H54 (cell line): ENCODE measurements around the gene GLA.

Experiments used
- DNase-seq: peaks from one replicate; pipeline ENCODE4 v3.0.0; 2011; ENCODE audit warnings: low spot score, mixed read lengths; ENCODE audit not compliant: insufficient read length
- FAIRE-seq: peaks from 3 replicates; lab custom pipeline; 2011; peaks lifted over from hg19 to GRCh38; lab: Jason Lieb, UNC
- POLR2A ChIP-seq: IDR thresholded peaks from 2 replicates; pipeline ENCODE4 v1.6.1; 2011; ENCODE audit warnings: low read depth, mild to moderate bottlenecking, low read length

The GLA gene

DNA sequence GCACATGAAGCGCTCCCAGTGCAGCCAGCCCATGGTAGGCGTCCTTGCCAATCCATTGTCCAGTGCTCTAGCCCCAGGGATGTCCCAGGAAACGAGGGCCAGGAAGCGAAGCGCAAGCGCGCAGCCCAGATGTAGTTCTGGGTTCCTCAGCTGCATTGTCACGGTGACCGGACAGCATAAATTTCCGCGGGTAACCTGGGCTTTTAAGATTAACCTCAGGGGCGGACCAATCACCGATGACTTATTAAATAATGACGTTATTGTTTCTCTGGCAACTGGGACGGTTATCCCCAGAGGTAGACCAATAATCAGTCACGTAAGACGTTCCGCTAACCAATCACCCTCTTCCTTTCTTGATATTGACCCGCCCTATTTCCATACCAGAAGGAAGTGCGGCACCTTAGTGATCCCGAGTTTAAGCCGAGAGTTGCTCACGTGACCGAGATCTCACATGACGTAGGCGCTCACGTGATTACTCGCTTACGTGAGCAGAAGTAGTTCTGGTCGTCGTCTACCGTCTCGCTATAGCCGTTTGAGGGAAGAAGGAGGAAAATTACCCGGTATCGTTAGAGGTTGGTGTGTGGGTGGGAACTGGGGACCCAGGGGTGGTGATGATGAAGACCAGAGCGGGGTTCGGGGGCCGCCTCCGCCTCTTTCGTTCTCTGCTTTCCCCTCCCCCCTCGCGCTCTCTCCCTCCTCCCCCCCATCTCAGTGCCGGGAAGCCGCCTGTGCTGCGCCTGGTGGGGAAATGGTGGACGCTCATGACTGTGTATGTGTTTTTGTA lies at the start of gene GLA, which contains the start of gene HNRNPH2:
TSS of gene GLA (minus strand) at position 178 of the 784 bp plus-strand sequence. CDS start at position 156, 22 bp downstream.
TSS of gene HNRNPH2 (plus strand) at position 475 of the 784 bp plus-strand sequence. CDS start 3,767 bp downstream, outside the sequence.
- DNase-seq (peak; percentile 58), FAIRE-seq (peak; percentile 99)
- TF ChIP-seq POLR2A, result peak; percentile 56

DNA sequence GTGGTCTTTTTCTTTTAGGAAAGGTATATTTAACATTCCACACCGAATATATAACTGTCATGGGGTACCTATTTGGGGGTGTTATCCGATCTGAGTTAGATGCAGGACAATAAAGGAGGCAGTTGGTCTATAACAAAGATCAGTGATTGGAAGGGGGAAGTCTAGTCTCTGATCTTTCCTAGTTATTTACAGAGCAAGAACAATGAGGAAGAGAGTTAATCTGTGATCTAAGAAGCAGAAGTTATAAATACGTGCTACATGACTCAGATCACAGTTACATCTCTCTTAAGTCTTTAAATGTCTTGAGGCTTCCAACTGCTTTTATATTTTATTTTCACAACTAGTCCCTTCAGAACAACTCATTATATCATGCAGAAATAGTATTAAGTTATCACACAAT lies 44.3 kb upstream of the GLA start:
- no peak for DNase-seq
- TF ChIP-seq POLR2A, result no peak
- no peak for FAIRE-seq

DNA sequence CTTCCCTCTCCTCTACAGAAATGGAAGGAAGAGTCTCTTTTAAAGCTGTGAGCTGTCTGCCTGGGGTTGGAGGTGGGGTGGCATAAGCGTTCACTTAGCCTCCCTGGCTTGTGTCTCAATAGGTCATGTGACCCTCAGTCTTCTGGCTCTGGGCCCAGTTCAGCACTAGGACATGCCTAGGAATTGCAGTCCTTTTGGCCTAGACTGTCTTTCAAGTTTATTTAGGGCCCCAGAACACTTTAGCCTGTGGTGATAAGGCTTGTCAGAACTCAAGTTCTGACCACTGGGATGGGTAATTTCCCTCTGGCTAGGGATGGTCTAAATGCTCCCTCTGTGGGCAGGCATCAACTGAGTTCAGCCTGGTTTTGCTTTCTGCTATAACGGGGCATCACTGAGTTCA lies 43.2 kb upstream of the GLA start:
- DNase-seq, result no peak
- TF ChIP-seq POLR2A, result no peak
- FAIRE-seq, result no peak

DNA sequence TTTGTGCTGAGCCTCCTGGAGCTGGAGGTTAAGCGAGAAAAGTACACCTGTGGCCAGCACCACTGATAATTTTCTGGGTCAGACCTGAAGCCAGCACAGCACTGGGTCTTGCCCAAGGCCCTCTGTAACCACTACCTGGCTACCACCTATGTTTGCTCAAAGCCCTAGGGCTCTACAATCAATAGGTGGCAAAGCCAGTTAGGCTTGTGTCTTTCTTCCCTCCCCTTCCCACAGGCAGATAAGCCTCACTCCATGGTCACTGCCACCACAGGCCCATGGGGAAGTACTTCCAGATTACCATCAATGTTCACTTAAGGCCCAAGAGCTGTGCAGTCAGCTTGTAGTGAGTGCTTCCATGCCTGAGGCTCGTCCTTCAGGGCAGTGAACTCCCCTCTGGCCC lies 42.4 kb upstream of the GLA start:
- FAIRE-seq (no peak), DNase-seq (no peak)
- TF ChIP-seq POLR2A, result no peak

DNA sequence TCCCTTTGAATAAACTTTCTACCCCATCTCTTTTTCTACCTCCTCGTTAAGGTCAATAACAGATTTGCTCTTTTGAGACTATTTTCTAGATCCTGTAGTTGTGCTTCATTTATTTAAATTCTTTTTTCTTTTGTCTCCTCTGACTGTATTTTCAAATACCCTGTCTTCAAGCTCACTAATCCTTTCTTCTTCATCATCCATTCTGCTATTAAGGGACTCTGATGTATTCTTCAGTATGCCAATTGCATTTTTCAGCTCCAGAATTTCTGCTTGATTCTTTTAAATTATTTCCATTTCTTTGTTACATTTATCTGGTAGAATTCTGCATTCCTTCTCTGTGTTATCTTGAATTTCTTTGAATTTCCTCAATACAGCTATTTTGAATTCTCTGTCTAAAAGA lies 41.6 kb upstream of the GLA start:
- FAIRE-seq (no peak), DNase-seq (no peak)
- no peak for TF ChIP-seq POLR2A

DNA sequence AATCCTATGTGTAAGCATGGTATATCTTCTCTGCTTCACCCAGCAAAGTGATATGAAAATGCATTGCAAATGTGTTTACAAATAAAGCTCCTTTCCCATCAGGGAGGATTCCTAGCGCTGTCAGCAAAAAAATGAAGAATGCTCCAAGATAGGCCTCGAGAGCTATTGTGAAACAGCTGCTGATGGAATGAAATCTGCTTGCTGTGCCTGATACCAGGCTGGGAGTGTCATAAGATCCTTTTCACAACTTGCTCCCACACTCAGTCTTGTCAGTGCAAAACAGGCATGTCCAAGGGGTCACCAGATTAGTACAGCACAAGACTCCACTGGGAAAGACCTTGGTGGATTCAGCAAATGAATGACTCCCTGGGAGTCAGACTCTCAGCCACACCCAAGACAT lies 34.4 kb upstream of the GLA start:
- FAIRE-seq (no peak), DNase-seq (no peak)
- TF ChIP-seq POLR2A, result no peak

DNA sequence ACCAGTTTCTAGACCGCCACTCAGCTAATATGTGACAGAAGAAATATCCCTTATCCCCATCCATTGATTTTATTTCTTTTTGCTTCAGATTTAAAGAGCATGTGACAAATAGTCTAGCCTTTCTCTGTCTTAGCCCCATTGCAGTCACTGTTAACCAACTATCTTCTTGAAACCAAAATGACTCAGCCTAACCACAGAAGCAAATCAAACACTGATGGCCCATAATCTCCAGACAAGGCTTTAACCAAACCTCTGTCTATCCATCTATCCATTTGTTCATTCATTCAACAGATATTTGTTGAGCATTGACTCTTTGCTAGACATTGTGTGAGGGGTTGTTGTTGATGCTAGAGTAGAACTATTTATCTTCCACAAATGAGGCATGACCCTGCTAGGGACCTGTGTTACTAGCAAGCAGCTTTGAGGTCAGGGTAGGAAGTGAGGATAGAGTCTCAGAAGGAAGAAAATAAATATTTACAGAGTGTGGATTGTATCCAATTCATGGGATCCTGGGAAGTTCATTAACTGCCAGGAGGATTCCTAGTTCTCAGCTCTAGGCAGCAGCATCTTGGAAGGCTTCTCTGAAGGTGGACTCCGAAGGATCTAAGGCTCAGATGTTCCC lies 22.8 kb upstream of the GLA start:
- TF ChIP-seq POLR2A, result no peak
- DNase-seq (no peak), FAIRE-seq (peak; percentile 30)

DNA sequence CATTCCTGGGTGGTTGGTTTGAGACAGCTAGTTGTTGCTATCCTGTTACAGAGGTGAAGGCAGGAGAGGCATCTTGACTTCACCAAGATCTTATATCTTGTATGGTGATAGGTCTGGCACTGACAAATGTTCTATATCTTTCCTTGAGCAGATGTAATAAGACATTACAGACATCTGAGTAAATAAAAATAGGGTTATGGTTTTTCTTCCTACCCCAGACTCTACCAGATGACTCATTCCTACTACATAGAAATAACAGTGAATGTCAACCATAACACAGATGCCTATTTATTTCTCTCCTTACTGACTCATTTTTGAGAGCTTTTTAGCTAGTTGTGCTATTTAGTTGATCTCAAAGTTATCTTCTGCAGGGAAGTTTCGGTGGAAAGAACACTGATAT lies 22.2 kb upstream of the GLA start:
- FAIRE-seq (no peak), DNase-seq (no peak)
- TF ChIP-seq POLR2A, result no peak

DNA sequence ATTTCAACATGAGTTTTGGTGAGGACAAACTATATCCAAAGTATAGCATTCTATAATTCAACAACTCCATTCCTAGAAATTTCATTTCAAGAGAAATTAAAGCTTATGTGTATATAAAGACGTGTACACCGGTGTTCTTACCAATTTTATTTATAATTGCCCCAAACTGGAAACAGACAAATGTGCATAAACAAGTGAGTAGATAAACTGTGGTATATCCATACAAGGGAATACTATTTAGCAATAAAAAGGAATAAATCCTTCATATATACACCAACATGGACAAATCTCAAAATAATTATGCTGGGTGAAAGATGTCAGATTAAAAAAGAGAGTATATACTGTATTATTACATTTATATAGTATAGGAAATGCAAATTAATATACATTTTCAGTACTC lies 20.2 kb upstream of the GLA start:
- no peak for TF ChIP-seq POLR2A
- FAIRE-seq (no peak), DNase-seq (no peak)

DNA sequence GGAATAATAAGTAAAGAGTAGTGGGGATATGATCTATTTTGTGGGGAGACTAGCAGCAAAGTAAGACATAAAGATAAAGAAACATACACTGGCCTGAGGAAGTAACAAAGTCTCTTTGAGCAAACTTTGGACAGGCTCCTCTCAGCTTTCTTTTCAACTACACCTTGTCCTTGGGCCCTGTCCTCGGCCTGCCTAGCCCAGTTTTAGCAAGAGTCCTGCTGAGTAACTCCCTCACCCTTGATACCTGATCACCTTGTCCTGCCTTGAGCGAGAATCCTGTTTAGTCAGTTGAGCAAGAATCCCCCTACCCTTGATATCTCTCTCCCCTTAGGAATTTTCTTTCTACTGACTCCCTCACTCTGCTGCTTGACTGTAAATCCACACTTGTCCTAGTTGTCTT lies 11.8 kb upstream of the GLA start:
- DNase-seq, result no peak
- no peak for TF ChIP-seq POLR2A
- no peak for FAIRE-seq

DNA sequence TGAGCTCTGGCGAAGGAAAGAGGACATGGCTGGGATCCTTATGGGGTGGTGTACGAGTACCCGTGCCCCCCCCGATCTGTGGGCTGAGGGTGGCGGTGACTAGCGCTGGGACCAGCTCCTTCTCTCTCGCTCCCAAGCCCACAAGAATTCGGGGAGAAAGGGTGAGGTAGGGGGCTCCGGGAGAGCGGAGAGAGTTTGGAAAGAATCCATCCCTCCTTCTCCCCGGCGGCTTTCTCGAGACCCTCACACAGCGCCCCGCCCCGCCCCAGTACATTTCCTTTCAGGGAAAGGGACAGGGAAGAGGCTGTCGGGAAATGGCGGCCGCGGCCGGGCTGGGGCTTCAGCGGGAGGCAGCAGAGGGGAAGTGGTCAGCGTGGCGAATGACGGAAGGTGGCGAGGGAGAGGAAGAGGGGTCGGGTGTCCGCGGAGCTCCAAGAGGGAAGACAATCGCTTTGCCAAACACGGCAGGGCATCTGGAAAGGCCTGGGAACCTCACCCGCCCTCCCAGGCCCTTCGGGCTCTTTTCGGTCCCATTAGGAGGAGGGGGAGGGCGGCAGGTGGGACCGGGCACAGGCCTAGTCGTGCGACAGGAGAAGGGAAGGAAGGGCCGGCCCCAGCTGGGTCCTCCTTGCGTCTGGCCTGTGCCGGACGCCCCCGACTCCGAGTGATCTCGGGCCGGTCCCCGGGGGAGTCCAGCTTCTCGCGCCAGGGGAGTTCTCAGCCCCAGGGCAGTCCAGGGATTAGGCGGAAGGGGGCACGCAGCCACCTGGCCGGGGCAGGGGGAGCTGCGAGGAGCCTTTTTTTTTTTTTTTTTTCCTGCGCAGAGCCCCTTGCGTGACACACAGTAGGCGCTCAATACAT lies 10.5 kb upstream of the GLA start:
- FAIRE-seq (no peak), DNase-seq (no peak)
- peak; percentile 56 for TF ChIP-seq POLR2A

DNA sequence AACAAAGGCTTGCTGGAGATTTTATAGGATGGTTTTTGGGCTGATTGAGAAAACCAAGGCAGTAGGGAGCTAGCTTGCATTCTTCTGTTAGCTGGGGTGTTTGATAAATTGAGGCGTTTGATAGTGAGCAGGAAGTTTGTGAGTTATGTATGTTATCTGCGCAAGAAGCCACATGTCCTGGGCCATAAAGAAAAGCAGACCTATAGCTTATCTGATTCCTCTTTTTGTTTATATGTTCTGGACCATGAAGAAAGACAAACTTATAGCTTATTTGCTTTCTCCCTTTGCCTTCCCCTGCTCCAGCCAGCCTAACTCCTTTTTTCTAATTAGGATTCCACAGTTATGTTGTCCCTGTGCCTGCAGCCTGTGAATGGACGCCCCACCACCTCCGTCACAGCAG lies 9.5 kb upstream of the GLA start:
- TF ChIP-seq POLR2A, result no peak
- no peak for FAIRE-seq

DNA sequence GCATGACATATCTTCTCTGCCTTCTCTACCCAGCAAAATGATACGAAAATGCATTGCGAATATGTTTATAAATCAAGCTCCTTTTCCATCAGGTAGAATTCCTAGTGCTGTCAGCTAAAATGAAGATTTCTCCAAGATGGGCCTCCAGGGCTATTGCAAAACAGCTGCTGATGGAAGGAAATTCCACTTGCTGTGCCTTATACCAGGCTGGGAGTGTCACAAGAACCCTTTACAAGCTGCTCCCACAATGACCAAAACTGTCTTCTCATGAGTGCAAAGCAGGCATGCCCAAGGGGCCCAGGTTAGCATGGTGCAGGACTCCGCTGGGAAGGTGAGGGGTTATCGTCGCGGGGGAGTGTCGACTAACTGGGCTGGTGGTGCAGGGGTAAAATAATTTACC lies 9.0 kb upstream of the GLA start:
- no peak for TF ChIP-seq POLR2A
- DNase-seq (no peak), FAIRE-seq (no peak)

More for the DNA sequence above, 9.5 kb upstream of the GLA start:
- DNase-seq, result no peak
